Muscle layer of duodenum (tissue), 2 donors: ENCODE data around the gene ARHGAP9.
A peak's percentile ranks its signal among the peaks of the same experiment; 100 is the strongest.

Source experiments
- H3K27ac ChIP-seq: one replicate; pipeline ENCODE4 v1.7.0; 2013; ENCODE audit warnings: mild to moderate bottlenecking, low read length
- H3K27me3 ChIP-seq: one replicate; pipeline ENCODE4 v1.7.0; 2013; ENCODE audit warnings: low read depth, mild to moderate bottlenecking, control low read depth, low read length
- H3K36me3 ChIP-seq, 2 donors: one replicate each; pipeline ENCODE4 v1.7.0; 2013; ENCODE audit warnings: low read length in 2 of 2, control low read depth in 1 of 2, mild to moderate bottlenecking in 1 of 2; ENCODE audit not compliant: insufficient read depth in 2 of 2, control insufficient read depth in 1 of 2
- H3K4me1 ChIP-seq, 2 donors: one replicate each; pipeline ENCODE4 v1.7.0; 2013; ENCODE audit warnings: low read length in 2 of 2, mild to moderate bottlenecking in 2 of 2, control low read depth in 1 of 2, moderate library complexity in 1 of 2; ENCODE audit not compliant: insufficient read depth in 2 of 2, control insufficient read depth in 1 of 2
- H3K4me3 ChIP-seq, 2 donors: one replicate each; pipeline ENCODE4 v1.7.0; 2013; ENCODE audit warnings: low read length in 2 of 2, low read depth in 1 of 2, mild to moderate bottlenecking in 1 of 2
- H3K9me3 ChIP-seq, 2 donors: one replicate each; pipeline ENCODE4 v1.7.0; 2013; ENCODE audit warnings: low read length in 2 of 2, control low read depth in 1 of 2, mild to moderate bottlenecking in 1 of 2; ENCODE audit not compliant: control insufficient read depth in 1 of 2
- donor health status: healthy.

Gene ARHGAP9

DNA sequence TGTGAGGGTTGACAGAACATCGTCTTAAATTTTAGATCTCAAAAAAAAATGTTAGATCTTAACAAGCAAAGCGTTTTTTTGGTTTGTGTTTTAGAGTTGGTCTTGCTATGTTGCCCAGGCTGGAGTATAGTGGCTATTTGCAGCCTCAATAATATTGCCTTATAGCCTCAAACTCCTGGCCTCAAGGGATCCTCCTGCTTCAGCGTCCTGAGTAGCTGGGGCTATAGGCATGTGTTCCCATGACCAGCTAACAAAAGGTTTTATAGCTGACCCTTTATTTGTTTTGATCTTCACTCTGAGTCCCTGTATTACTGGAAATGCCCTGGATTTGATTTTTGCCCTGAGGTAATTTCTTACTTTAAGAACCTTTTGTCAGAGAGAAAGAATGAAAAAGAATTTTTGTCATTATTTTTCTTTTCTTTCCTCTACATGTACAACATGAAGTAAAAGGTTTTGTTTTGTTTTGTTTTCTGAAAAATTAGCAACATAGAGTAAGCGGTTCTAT is 39.9 kb downstream of the ARHGAP9 start:
- Histone ChIP-seq H3K36me3 (no peaks in the 10 kb centered on the region), H3K9me3 (no peaks in the 10 kb centered on the region), H3K27me3 (no peaks in the 10 kb centered on the region), H3K4me3 (no peak overlapping the region), H3K27ac (no peak overlapping the region), H3K4me1 (no peaks in the 10 kb centered on the region)

DNA sequence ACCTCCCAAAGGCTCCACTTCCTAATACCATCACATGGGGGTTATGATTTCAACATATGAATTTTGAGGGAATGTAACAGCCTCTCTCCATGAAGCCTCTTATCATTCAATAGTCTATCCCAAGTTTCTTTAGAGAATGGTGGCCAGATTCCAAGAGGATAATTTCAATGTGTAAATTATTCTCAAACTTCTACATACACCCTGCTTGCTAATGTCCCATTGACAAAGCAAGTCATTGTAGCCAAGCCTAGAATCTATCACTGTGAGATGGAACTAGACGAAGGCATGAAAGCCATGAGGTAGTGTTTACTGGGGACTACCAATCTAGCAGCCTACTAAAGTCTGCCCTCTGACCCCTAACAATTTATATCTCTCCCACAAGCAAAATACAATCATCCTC is 41.3 kb downstream of the ARHGAP9 start:
- Histone ChIP-seq H3K36me3 (no peaks in the 10 kb centered on the region), H3K4me3 (no peak overlapping the region), H3K4me1 (no peaks in the 10 kb centered on the region), H3K27me3 (no peaks in the 10 kb centered on the region), H3K27ac (no peak overlapping the region), H3K9me3 (no peaks in the 10 kb centered on the region)

GRCh38 chr12:57435293-57435692 is 44.4 kb downstream of the ARHGAP9 start:
- no peaks in the 10 kb centered on the region for H3K27me3 ChIP-seq
- H3K4me1 ChIP-seq: no peaks in the 10 kb centered on the region
- H3K9me3 ChIP-seq: no peaks in the 10 kb centered on the region
- no peak overlapping the region for H3K27ac ChIP-seq
- no peaks in the 10 kb centered on the region for H3K36me3 ChIP-seq
- H3K4me3 ChIP-seq: no peak overlapping the region

- H3K9me3 ChIP-seq: no peaks in the 10 kb centered on the region
Observed at GRCh38 chr12:57434517-57435223, 45.0 kb downstream of the ARHGAP9 start, which contains the start of gene INHBC. Gene INHBC (plus strand): TSS chr12:57434784. CDS start chr12:57434887, 103 bp downstream.

GRCh38 chr12:57433370-57433769 is 46.3 kb downstream of the ARHGAP9 start:
- Histone ChIP-seq H3K9me3 (no peaks in the 10 kb centered on the region), H3K4me3 (no peak overlapping the region), H3K27ac (no peak overlapping the region), H3K36me3 (no peaks in the 10 kb centered on the region), H3K27me3 (no peaks in the 10 kb centered on the region), H3K4me1 (peaks cover 0 to 5% of the 10 kb centered on the region in 2 donors)

More at GRCh38 chr12:57434517-57435223, 45.0 kb downstream of the ARHGAP9 start, which contains the start of gene INHBC:
- Histone ChIP-seq H3K27me3 (no peaks in the 10 kb centered on the region), H3K36me3 (no peaks in the 10 kb centered on the region), H3K4me1 (no peaks in the 10 kb centered on the region), H3K27ac (no peak within 1 kb of the TSS), H3K4me3 (no peak within 1 kb of the TSS)

- Histone ChIP-seq H3K4me1 (peaks cover 0 to 5% of the 10 kb centered on the region in 2 donors), H3K27me3 (no peaks in the 10 kb centered on the region), H3K36me3 (no peaks in the 10 kb centered on the region), H3K27ac (peak overlapping the region; percentile 99), H3K4me3 (peak overlapping the region; percentile 56 to 79), H3K9me3 (no peaks in the 10 kb centered on the region)
Observed at GRCh38 chr12:57431654-57432188, 47.9 kb downstream of the ARHGAP9 start.

DNA sequence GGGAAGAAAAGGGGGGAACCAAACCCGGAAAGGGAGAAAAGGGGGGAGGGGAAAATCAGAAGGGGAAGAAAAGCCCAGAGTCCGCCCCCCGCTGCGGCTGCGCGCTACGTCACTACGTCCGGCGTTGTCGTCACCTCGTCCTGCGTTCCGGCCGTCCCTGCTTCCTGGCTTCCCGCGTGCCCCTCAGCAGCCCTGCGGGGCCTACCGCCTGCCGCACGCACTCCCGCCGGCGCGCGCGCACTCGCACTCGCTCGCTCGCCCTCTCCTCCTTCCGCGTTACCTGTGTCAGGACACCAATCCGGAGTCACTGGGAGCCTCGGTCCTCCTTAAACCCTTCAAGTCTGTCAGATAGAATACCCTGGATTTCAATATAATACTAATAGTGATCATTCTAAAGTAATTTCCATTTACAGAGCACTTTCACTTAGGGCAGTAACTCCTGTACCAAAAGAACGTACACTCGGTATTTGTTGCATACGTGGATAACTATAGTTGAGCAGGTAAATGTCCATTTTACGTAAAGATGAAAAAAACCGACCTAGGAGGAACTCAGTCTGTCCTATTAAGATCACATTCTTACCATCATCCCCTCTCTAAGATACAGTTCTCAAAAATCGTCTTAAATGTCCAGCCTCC is 48.6 kb downstream of the ARHGAP9 start, which contains the start of gene R3HDM2:
TSS of gene R3HDM2 (minus strand) at position 113 of the 636 bp plus-strand sequence. CDS start 120,615 bp downstream, outside the sequence.
- no peaks in the 10 kb centered on the region for H3K36me3 ChIP-seq
- H3K9me3 ChIP-seq: no peaks in the 10 kb centered on the region
- no peaks in the 10 kb centered on the region for H3K27me3 ChIP-seq
- peak within 1 kb of the TSS; percentile 99 for H3K27ac ChIP-seq
- peak within 1 kb of the TSS; percentile 65 to 79 for H3K4me3 ChIP-seq
- H3K4me1 ChIP-seq: peaks cover 0 to 5% of the 10 kb centered on the region in 2 donors

DNA sequence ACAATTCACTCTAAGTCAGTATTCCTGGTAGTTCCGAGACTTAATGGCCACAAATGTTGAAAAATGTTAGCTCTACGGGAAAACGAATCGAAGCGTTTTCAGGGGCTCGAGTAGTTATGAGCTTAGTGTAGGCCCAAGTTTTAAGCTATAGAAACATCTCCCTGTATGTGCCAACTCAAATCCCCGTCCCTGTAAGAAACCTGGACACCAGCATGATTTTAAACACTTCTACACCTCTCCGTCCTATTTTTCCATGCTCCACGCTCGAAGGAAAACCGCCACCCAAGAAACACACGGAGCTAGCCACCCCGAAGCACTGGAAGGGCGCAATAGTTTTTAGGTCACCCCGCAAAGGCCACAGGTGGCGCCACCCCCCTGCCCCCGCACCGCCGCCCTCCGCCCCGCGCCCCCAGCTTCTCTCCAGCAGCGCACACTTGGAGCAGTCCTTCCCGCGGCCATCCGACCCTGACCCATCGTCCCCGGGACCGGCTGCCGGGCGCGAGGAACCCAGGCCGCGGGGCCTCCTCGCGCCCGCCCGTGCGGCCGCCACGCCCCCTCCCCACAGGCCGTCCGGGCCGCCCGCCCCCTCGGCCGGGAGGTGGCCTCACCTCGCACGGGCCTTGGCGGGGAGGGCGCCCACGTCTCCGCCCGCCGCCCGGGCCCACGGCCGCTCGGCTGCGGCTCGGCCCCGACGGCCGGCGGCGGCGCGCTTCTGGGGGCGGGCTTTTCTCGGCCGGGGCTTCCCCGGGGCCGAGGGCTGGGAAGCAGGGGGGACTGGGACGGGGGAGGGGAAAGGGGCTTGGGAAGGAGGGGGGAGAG is 49.3 kb downstream of the ARHGAP9 start:
- no peaks in the 10 kb centered on the region for H3K36me3 ChIP-seq
- peak overlapping the region; percentile 93 for H3K27ac ChIP-seq
- peak overlapping the region; percentile 65 to 71 for H3K4me3 ChIP-seq
- H3K4me1 ChIP-seq: peaks cover 0 to 5% of the 10 kb centered on the region in 2 donors
- H3K27me3 ChIP-seq: no peaks in the 10 kb centered on the region
- no peaks in the 10 kb centered on the region for H3K9me3 ChIP-seq

DNA sequence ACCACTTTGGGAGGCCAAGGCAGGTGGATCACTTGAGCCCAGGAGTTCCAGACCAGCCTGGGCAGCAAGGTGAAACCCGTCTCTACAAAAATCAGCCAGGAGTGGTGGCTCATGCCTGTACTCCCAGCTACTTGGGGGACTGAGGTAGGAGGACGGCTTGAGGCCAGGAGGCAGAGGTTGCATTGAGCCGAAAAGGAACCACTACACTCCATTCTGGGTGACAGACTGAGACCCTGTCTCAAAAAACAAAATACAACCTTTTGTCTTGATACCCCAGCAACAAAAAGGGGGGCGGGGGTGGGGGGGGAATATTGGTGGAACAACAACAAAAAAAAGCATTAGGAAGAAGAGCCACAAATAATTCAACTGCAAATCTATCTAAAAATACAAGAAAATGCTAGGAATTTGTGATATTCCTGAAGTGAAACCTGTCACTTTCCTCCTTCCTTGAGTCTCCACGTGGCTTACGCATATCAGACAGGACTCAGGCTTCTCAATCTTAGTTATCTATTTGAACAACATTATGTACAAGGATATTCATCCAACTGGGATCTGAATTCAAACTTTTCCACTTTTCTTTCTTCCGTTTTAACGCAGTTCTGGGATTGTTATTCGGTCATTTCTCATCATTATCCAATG is 50.1 kb downstream of the ARHGAP9 start:
- H3K4me3 ChIP-seq: peak overlapping the region; percentile 65 to 71
- no peaks in the 10 kb centered on the region for H3K36me3 ChIP-seq
- H3K9me3 ChIP-seq: no peaks in the 10 kb centered on the region
- H3K27me3 ChIP-seq: no peaks in the 10 kb centered on the region
- peaks cover 0 to 5% of the 10 kb centered on the region in 2 donors for H3K4me1 ChIP-seq
- H3K27ac ChIP-seq: peak overlapping the region; percentile 93

- Histone ChIP-seq H3K36me3 (no peaks in the 10 kb centered on the region), H3K4me1 (peaks cover 0 to 5% of the 10 kb centered on the region in 2 donors), H3K4me3 (no peak overlapping the region), H3K9me3 (no peaks in the 10 kb centered on the region), H3K27ac (no peak overlapping the region), H3K27me3 (no peaks in the 10 kb centered on the region)
Observed at GRCh38 chr12:57428965-57429364, 50.7 kb downstream of the ARHGAP9 start.
